Measurements from ENCODE around the gene SPTBN1.

DNA sequence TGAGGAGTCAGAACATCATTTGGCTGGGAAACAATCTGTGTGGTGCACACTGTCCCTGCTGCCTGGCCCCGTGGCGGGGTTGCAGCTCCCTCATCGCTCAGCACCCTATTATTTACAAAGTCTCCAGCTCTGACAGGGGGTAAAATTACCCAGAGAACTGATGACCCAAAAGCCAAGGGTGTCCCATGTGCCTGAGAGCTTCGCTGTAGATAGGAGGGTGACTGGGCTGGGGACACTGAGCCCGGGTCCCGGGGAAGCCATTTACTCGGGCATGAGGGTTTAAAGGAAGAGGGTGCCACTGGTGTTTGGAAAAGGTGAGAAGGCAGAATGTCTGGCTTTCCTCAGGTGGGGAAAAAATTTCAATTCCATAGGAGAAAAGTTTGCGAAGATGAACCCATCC lies 219.2 kb downstream of the SPTBN1 start:
- TF ChIP-seq CTCF (IDR thresholded peaks at IDR 0.05) = no peak
- no peak for TF ChIP-seq POLR2A (IDR thresholded peaks at IDR 0.05)
